Endothelial cell of umbilical vein (primary cell): Measurements from ENCODE around the gene SRCIN1. TPM values are rescaled to one million over a fixed set of nuclear protein-coding genes. Genes with fewer than 3 reads are reported as not detected.

ENCODE experiments used
- BruUV-seq: library from RNA; stranded (reverse); fragments of 400-500 nt; replicated peaks from 2 replicates; lab custom pipeline; 2021; lab: Mats Ljungman, UMichigan
- CTCF ChIA-PET: fragments of 300-600, 350-600 bp; sonication (Branson Sonifier 250); formaldehyde crosslinking; loops from one replicate; lab custom pipeline; 2021; ENCODE audit warnings: antibody characterized with exemption, inconsistent platforms; lab: Charles Lee
- POLR2A ChIA-PET: fragments of 300-600, 350-600 bp; sonication (Branson Sonifier 250); formaldehyde crosslinking; loops from one replicate; lab custom pipeline; 2021; ENCODE audit warnings: antibody characterized with exemption, inconsistent platforms; lab: Charles Lee
- DNase-seq: peaks from one replicate; pipeline ENCODE4 v3.0.0-alpha.2; 2011; ENCODE audit warnings: low read depth, low spot score
- FAIRE-seq: peaks from 2 replicates; lab custom pipeline; 2011; peaks lifted over from hg19 to GRCh38; lab: Jason Lieb, UNC
- H2AFZ ChIP-seq: 2 replicates; pipeline ENCODE4 v1.6.0; 2012; ENCODE audit warnings: low read depth, low read length, control low read depth, inconsistent platforms
- H3K27ac ChIP-seq: 2 replicates; pipeline ENCODE4 v1.5.1; 2011; ENCODE audit warnings: low read depth, mild to moderate bottlenecking, control low read depth, low read length, moderate library complexity; ENCODE audit not compliant: insufficient read depth
- H3K27me3 ChIP-seq, 2 experiments: 2 replicates each; pipeline versions ENCODE4 v1.6.0 to v1.6.1; 2011; ENCODE audit warnings: low read length in 2 of 2, mixed read lengths in 1 of 2; ENCODE audit not compliant: control insufficient read depth in 2 of 2, insufficient read depth in 2 of 2
- H3K36me3 ChIP-seq, 2 experiments: 2 replicates in 1 of 2; 3 replicates in 1 of 2; pipeline ENCODE4 v1.5.1; 2011; ENCODE audit warnings: low read length in 2 of 2, mild to moderate bottlenecking in 1 of 2, moderate library complexity in 1 of 2; ENCODE audit not compliant: control insufficient read depth in 2 of 2, insufficient read depth in 2 of 2; ENCODE audit errors: extremely low read depth in 1 of 2
- H3K4me1 ChIP-seq: 3 replicates; pipeline ENCODE4 v1.5.1; 2011; ENCODE audit warnings: mild to moderate bottlenecking, low read length; ENCODE audit not compliant: control insufficient read depth, insufficient read depth; ENCODE audit errors: extremely low read depth
- H3K4me2 ChIP-seq: 2 replicates; pipeline ENCODE4 v1.6.1; 2011; ENCODE audit warnings: low read length, control low read depth, mixed read lengths; ENCODE audit not compliant: insufficient read depth
- H3K4me3 ChIP-seq, 3 experiments: fragments of 200-600 bp in 1 of 3; sonication (generic), shearing (Covaris generic) in 1 of 3; replicated peaks in 1 of 3; 2 replicates each; pipeline ENCODE4 v1.5.1; 2011 to 2016; ENCODE audit warnings: control low read depth in 3 of 3, low read length in 3 of 3, mild to moderate bottlenecking in 2 of 3, inconsistent platforms in 1 of 3, low read depth in 1 of 3, moderate library complexity in 1 of 3; ENCODE audit not compliant: insufficient read depth in 1 of 3
- H3K79me2 ChIP-seq: 2 replicates; pipeline ENCODE4 v1.6.0; 2012; ENCODE audit warnings: low read length, inconsistent platforms; ENCODE audit not compliant: control insufficient read depth, insufficient read depth
- H3K9ac ChIP-seq: replicated peaks from 2 replicates; pipeline ENCODE3; 2011; ENCODE audit warnings: low read length, control low read depth; ENCODE audit not compliant: insufficient read depth; ENCODE audit errors: extremely low read depth
- H3K9me1 ChIP-seq: replicated peaks from 3 replicates; pipeline ENCODE4 v1.6.0; 2011; ENCODE audit warnings: mild to moderate bottlenecking, low read length; ENCODE audit not compliant: control insufficient read depth, insufficient read depth; ENCODE audit errors: extremely low read depth
- H3K9me3 ChIP-seq: replicated peaks from 2 replicates; pipeline ENCODE4 v1.5.1; 2012; ENCODE audit warnings: low read length, inconsistent platforms; ENCODE audit not compliant: control insufficient read depth, insufficient read depth
- H4K20me1 ChIP-seq: replicated peaks from 2 replicates; pipeline ENCODE3; 2011; ENCODE audit warnings: mild to moderate bottlenecking, low read length; ENCODE audit not compliant: control insufficient read depth, insufficient read depth; ENCODE audit errors: extremely low read depth
- CTCF ChIP-seq, 2 donors: IDR thresholded peaks; 1 replicate in 1 of 2; 2 replicates in 1 of 2; pipeline ENCODE4 v1.5.1; 2011; ENCODE audit warnings: low read length in 2 of 2, mild to moderate bottlenecking in 2 of 2, moderate library complexity in 2 of 2, control low read depth in 1 of 2, inconsistent platforms in 1 of 2, low read depth in 1 of 2; ENCODE audit not compliant: insufficient read depth in 1 of 2; ENCODE audit errors: extremely low read depth in 1 of 2
- EZH2 ChIP-seq: IDR thresholded peaks from 2 replicates; pipeline ENCODE4 v1.6.1; 2012; ENCODE audit warnings: borderline replicate concordance, low read depth, mild to moderate bottlenecking, moderate library complexity, low read length, inconsistent platforms; ENCODE audit not compliant: severe bottlenecking
- FOS ChIP-seq: IDR thresholded peaks from 2 replicates; pipeline ENCODE4 v1.6.1; 2011; ENCODE audit warnings: mild to moderate bottlenecking, low read length, moderate library complexity, borderline replicate concordance; ENCODE audit not compliant: insufficient read depth
- GATA2 ChIP-seq: IDR thresholded peaks from 2 replicates; pipeline ENCODE4 v1.7.0; 2011; ENCODE audit warnings: low read depth, mild to moderate bottlenecking, moderate library complexity, mixed read lengths, low read length; ENCODE audit not compliant: insufficient read length, insufficient read depth
- JUN ChIP-seq: IDR thresholded peaks from 2 replicates; pipeline ENCODE4 v1.6.1; 2011; ENCODE audit warnings: borderline replicate concordance, low read depth; ENCODE audit not compliant: insufficient read length, insufficient read depth
- MAX ChIP-seq: IDR thresholded peaks from 2 replicates; pipeline ENCODE4 v1.6.1; 2011; ENCODE audit not compliant: insufficient read depth, insufficient read length
- MYC ChIP-seq: IDR thresholded peaks from one replicate; pipeline ENCODE4 v1.6.1; 2011; ENCODE audit warnings: mild to moderate bottlenecking, low read depth, low read length
- POLR2A ChIP-seq: IDR thresholded peaks from 2 replicates; pipeline ENCODE4 v1.6.1; 2012; ENCODE audit warnings: low read depth, mild to moderate bottlenecking, control low read depth, low read length
- POLR2AphosphoS5 ChIP-seq: IDR thresholded peaks from 2 replicates; pipeline ENCODE4 v1.6.1; 2012; ENCODE audit warnings: low read depth, mild to moderate bottlenecking, control low read depth, low read length, moderate library complexity; ENCODE audit not compliant: insufficient read depth
- dilution Hi-C: fragments of 300-500 bp; cut with MboI; formaldehyde crosslinking; loops from one replicate; pipeline ENCODE4 v1.15.0; 2019; ENCODE audit warnings: low sequenced_read_pairs; ENCODE audit not compliant: extremely low pct_ligation_motif_present
- intact Hi-C: fragments of 100-400 bp; cut with micrococcal nuclease; formaldehyde crosslinking; loops from one replicate; pipeline ENCODE4 v1.10.0; 2022
- polyA plus RNA-seq, 4 experiments: library from polyadenylated mRNA; depleted of rRNA in 3 of 4; stranded (reverse) in 3 of 4; unstranded in 1 of 4; fragments of >200 nt; gene quantifications; 2 replicates each; pipeline versions ENCODE4 v1.2.1 to v1.2.3, GENCODE V29; 2011 to 2012; ENCODE audit warnings: missing spikeins in 1 of 4
- total RNA-seq: library from RNA; stranded (reverse); gene quantifications from 2 replicates; pipeline ENCODE4 v1.2.3, GENCODE V29; 2021

Gene SRCIN1
- total and polyA plus RNA-seq, 2 donors (not counting 3 experiments of a cell fraction or from before 2014, with no cell fraction given): 0.15 to 0.35 TPM

GRCh38 chr17:38511150-38512108, 94.3 kb downstream of the SRCIN1 start:
- FAIRE-seq (no peak), DNase-seq (no peak)
- TF ChIP-seq JUN: no peak
- TF ChIP-seq EZH2: no peak
- TF ChIP-seq CTCF (IDR thresholded peaks at IDR 0.05; ENCODE audit: extremely low read depth in 1 of 2, insufficient read depth in 1 of 2, low read depth in 1 of 2, low read length in 2 of 2): no peak
- no peak for TF ChIP-seq GATA2
- TF ChIP-seq POLR2AphosphoS5: peak; percentile 50
- TF ChIP-seq MYC: no peak
- peak; percentile 58 for TF ChIP-seq POLR2A
- TF ChIP-seq MAX: no peak
- no peak for TF ChIP-seq FOS
- intact Hi-C loops: loop anchor here (5.0 kb wide), 1 partner anchor 76 kb away; no protein-coding TSS in a partner anchor
- BruUV-seq: TSS peak; percentile 74
- Histone ChIP-seq H2AFZ (no peak overlapping the region), H3K4me1 (peaks cover 13% of the 10 kb centered on the region), H3K4me2 (no peak overlapping the region), H3K36me3 (peaks cover 0 to 4% of the 10 kb centered on the region in 2 experiments), H3K79me2 (no peaks in the 10 kb centered on the region), H4K20me1 (no peaks in the 10 kb centered on the region), H3K9me1 (no peaks in the 10 kb centered on the region), H3K27ac (no peak overlapping the region), H3K9ac (no peak overlapping the region), H3K9me3 (no peaks in the 10 kb centered on the region), H3K27me3 (no peaks in the 10 kb centered on the region), H3K4me3 (no peak overlapping the region)
- dilution Hi-C loops: no loop called here
- CTCF ChIA-PET: interaction anchor here (1.0 to 5.9 kb wide), 7 partner anchors 26 to 157 kb away, joined by 3 to 61 read pairs (median 5); no protein-coding TSS in a partner anchor
- POLR2A ChIA-PET: no interaction called here
